H1 (cell line): ENCODE data around the gene FDPS. TPM values are rescaled to one million over a fixed set of nuclear protein-coding genes. Genes with fewer than 3 reads are reported as not detected.

Experiments used
- CTCF ChIA-PET: fragments of 300-600 bp; sonication (Branson Sonifier 250); formaldehyde crosslinking; loops from one replicate; lab custom pipeline; 2021; ENCODE audit not compliant: partially characterized antibody; lab: Charles Lee
- POLR2A ChIA-PET: fragments of 300-600 bp; sonication (Branson Sonifier 250); formaldehyde crosslinking; loops from one replicate; lab custom pipeline; 2021; ENCODE audit warnings: inconsistent platforms; ENCODE audit not compliant: partially characterized antibody; lab: Charles Lee
- DNase-seq, 2 experiments: peaks; one replicate each; pipeline versions ENCODE4 v3.0.0 to v3.0.0-alpha.2; 2010 to 2022; ENCODE audit warnings: low spot score in 2 of 2, low read depth in 1 of 2, mixed read lengths in 1 of 2
- FAIRE-seq: peaks from 2 replicates; lab custom pipeline; 2011; peaks lifted over from hg19 to GRCh38; lab: Jason Lieb, UNC
- H2AFZ ChIP-seq: 2 replicates; pipeline ENCODE4 v1.8.1; 2012; ENCODE audit warnings: low read length, inconsistent platforms
- H2AK5ac ChIP-seq: 2 replicates; pipeline ENCODE4 v1.6.1; 2013; ENCODE audit warnings: low read depth, low read length
- H2BK120ac ChIP-seq: replicated peaks from 2 replicates; pipeline ENCODE3; 2013; ENCODE audit warnings: low read depth, low read length, inconsistent platforms
- H2BK12ac ChIP-seq: 2 replicates; pipeline ENCODE4 v1.6.1; 2013; ENCODE audit warnings: low read depth, low read length
- H2BK15ac ChIP-seq: 2 replicates; pipeline ENCODE4 v1.6.1; 2013; ENCODE audit warnings: low read length
- H2BK20ac ChIP-seq: 2 replicates; pipeline ENCODE4 v1.6.1; 2013; ENCODE audit warnings: low read length
- H2BK5ac ChIP-seq: 2 replicates; pipeline ENCODE4 v1.6.1; 2013; ENCODE audit warnings: low read depth, low read length
- H3K14ac ChIP-seq: 2 replicates; pipeline ENCODE4 v1.6.1; 2013; ENCODE audit warnings: inconsistent platforms; ENCODE audit not compliant: insufficient read length
- H3K18ac ChIP-seq: 2 replicates; pipeline ENCODE4 v1.6.1; 2013; ENCODE audit warnings: low read length; ENCODE audit errors: extremely low read depth
- H3K23ac ChIP-seq: 2 replicates; pipeline ENCODE4 v1.6.1; 2013; ENCODE audit warnings: inconsistent platforms; ENCODE audit not compliant: insufficient read length
- H3K23me2 ChIP-seq: 2 replicates; pipeline ENCODE4 v1.6.1; 2013; ENCODE audit warnings: low read depth, low read length
- H3K27ac ChIP-seq: 2 replicates; pipeline ENCODE4 v1.6.1; 2011; ENCODE audit warnings: low read depth, low read length, inconsistent platforms
- H3K27me3 ChIP-seq, 4 experiments: replicated peaks in 1 of 4; 1 replicate in 1 of 4; 2 replicates in 3 of 4; pipeline versions ENCODE4 v1.6.1 to v1.8.1; 2011 to 2013; ENCODE audit warnings: low read length in 3 of 4, mild to moderate bottlenecking in 3 of 4, inconsistent platforms in 2 of 4, mixed read lengths in 2 of 4, moderate library complexity in 1 of 4; ENCODE audit not compliant: control insufficient read depth in 3 of 4, insufficient read depth in 3 of 4; ENCODE audit errors: extremely low read depth in 1 of 4
- H3K36me3 ChIP-seq, 4 experiments: 2 replicates each; pipeline versions ENCODE4 v1.6.1 to v1.8.1; 2011 to 2013; ENCODE audit warnings: mild to moderate bottlenecking in 4 of 4, low read length in 3 of 4, moderate library complexity in 2 of 4, control low read depth in 1 of 4, inconsistent platforms in 1 of 4; ENCODE audit not compliant: insufficient read depth in 4 of 4, control insufficient read depth in 2 of 4
- H3K4ac ChIP-seq: replicated peaks from 2 replicates; pipeline ENCODE3; 2013; ENCODE audit warnings: low read length, low read depth, mixed read lengths, inconsistent platforms; ENCODE audit not compliant: insufficient read length
- H3K4me1 ChIP-seq, 4 experiments: replicated peaks in 1 of 4; 1 replicate in 1 of 4; 2 replicates in 3 of 4; pipeline versions ENCODE4 v1.6.1 to v1.8.1; 2011 to 2013; ENCODE audit warnings: low read length in 3 of 4, inconsistent platforms in 2 of 4, mixed read lengths in 1 of 4; ENCODE audit not compliant: insufficient read depth in 4 of 4, control insufficient read depth in 3 of 4
- H3K4me2 ChIP-seq, 2 experiments: 2 replicates each; pipeline versions ENCODE4 v1.6.1 to v1.8.1; 2011 to 2013; ENCODE audit warnings: low read depth in 2 of 2, low read length in 2 of 2, control low read depth in 1 of 2, inconsistent platforms in 1 of 2, mild to moderate bottlenecking in 1 of 2; ENCODE audit not compliant: insufficient read depth in 1 of 2
- H3K4me3 ChIP-seq, 4 experiments: fragments of 200-600, 300-600 bp in 1 of 4; sonication (generic), shearing (Covaris generic), sonication (Bioruptor Twin) in 1 of 4; 2 replicates each; pipeline versions ENCODE4 v1.5.1 to v1.8.1; 2011 to 2016; ENCODE audit warnings: low read length in 4 of 4, low read depth in 3 of 4, control low read depth in 2 of 4, inconsistent platforms in 2 of 4, mild to moderate bottlenecking in 2 of 4, mixed read lengths in 1 of 4, moderate library complexity in 1 of 4; ENCODE audit not compliant: insufficient read depth in 2 of 4; ENCODE audit errors: extremely low read depth in 1 of 4
- H3K56ac ChIP-seq: replicated peaks from 2 replicates; pipeline ENCODE3; 2013; ENCODE audit warnings: low read depth, mild to moderate bottlenecking, mixed read lengths, low read length, inconsistent platforms; ENCODE audit not compliant: insufficient read length
- H3K79me1 ChIP-seq: 2 replicates; pipeline ENCODE4 v1.6.1; 2013; ENCODE audit warnings: low read depth, low read length, control low read depth
- H3K79me2 ChIP-seq, 2 experiments: 2 replicates each; pipeline versions ENCODE4 v1.6.1 to v1.8.1; 2012 to 2013; ENCODE audit warnings: low read length in 2 of 2, mild to moderate bottlenecking in 2 of 2, inconsistent platforms in 1 of 2; ENCODE audit not compliant: insufficient read depth in 2 of 2, control insufficient read depth in 1 of 2
- H3K9ac ChIP-seq, 4 experiments: replicated peaks in 1 of 4; 1 replicate in 1 of 4; 2 replicates in 3 of 4; pipeline versions ENCODE4 v1.6.1 to v1.8.1; 2011 to 2013; ENCODE audit warnings: low read depth in 3 of 4, low read length in 3 of 4, control low read depth in 2 of 4, mild to moderate bottlenecking in 2 of 4, moderate library complexity in 2 of 4, inconsistent platforms in 1 of 4; ENCODE audit errors: extremely low read depth in 1 of 4
- H3K9me3 ChIP-seq, 2 experiments: 2 replicates each; pipeline versions ENCODE4 v1.6.1 to v1.8.1; 2012 to 2013; ENCODE audit warnings: mild to moderate bottlenecking in 2 of 2, moderate library complexity in 2 of 2, control low read depth in 1 of 2, inconsistent platforms in 1 of 2, low read depth in 1 of 2, low read length in 1 of 2, mixed read lengths in 1 of 2; ENCODE audit not compliant: insufficient read depth in 2 of 2
- H4K20me1 ChIP-seq, 2 experiments: replicated peaks in 1 of 2; 2 replicates each; pipeline versions ENCODE3 to v1.8.1; 2011 to 2013; ENCODE audit warnings: inconsistent platforms in 2 of 2, low read length in 2 of 2, mild to moderate bottlenecking in 1 of 2; ENCODE audit not compliant: insufficient read depth in 2 of 2, control insufficient read depth in 1 of 2
- H4K5ac ChIP-seq: 2 replicates; pipeline ENCODE4 v1.6.1; 2013; ENCODE audit warnings: low read length, low read depth, mixed read lengths, inconsistent platforms; ENCODE audit not compliant: insufficient read length
- H4K8ac ChIP-seq: 2 replicates; pipeline ENCODE4 v1.8.0; 2013; ENCODE audit warnings: mild to moderate bottlenecking, moderate library complexity, low read length, inconsistent platforms; ENCODE audit not compliant: insufficient read depth; ENCODE audit errors: extremely low read depth
- H4K91ac ChIP-seq: replicated peaks from 2 replicates; pipeline ENCODE3; 2013; ENCODE audit warnings: low read length, mixed read lengths, inconsistent platforms; ENCODE audit not compliant: insufficient read length
- BRCA1 ChIP-seq: IDR thresholded peaks from 2 replicates; pipeline ENCODE4 v1.6.1; 2012; ENCODE audit warnings: low read depth, low read length, improper control_type of control experiment
- CHD1 ChIP-seq: IDR thresholded peaks from 2 replicates; pipeline ENCODE4 v1.6.1; 2012; ENCODE audit warnings: low read depth, low read length, improper control_type of control experiment
- CTBP2 ChIP-seq: IDR thresholded peaks from 2 replicates; pipeline ENCODE4 v1.7.0; 2011; ENCODE audit warnings: borderline replicate concordance, mild to moderate bottlenecking, moderate library complexity, mixed read lengths, low read length; ENCODE audit not compliant: insufficient read depth, insufficient read length
- JUND ChIP-seq: IDR thresholded peaks from 2 replicates; pipeline ENCODE4 v1.6.1; 2011; ENCODE audit warnings: mild to moderate bottlenecking, improper control_type of control experiment, low read length
- KDM1A ChIP-seq: fragments of 200-600, 300-600 bp; sonication (generic); IDR thresholded peaks from 2 replicates; pipeline ENCODE4 v1.7.1; 2016; ENCODE audit warnings: mild to moderate bottlenecking, low read length, borderline replicate concordance
- KDM5A ChIP-seq: fragments of 200-600 bp; IDR thresholded peaks from 2 replicates; pipeline ENCODE4 v1.7.1; 2012; ENCODE audit warnings: mild to moderate bottlenecking, low read length, inconsistent platforms, mixed read lengths
- NANOG ChIP-seq: IDR thresholded peaks from 2 replicates; pipeline ENCODE4 v1.6.1; 2011; ENCODE audit warnings: low read length, low read depth, mild to moderate bottlenecking, inconsistent platforms; ENCODE audit not compliant: insufficient read depth, poor library complexity, severe bottlenecking
- PHF8 ChIP-seq: fragments of 200-600 bp; sonication (generic); conservative IDR thresholded peaks from 2 replicates; pipeline ENCODE4 v1.7.1; 2012; ENCODE audit warnings: low read depth, mild to moderate bottlenecking, inconsistent platforms, low read length, moderate library complexity
- TBP ChIP-seq: IDR thresholded peaks from 2 replicates; pipeline ENCODE4 v1.6.1; 2011; ENCODE audit warnings: low read depth, low read length, improper control_type of control experiment
- TCF12 ChIP-seq: IDR thresholded peaks from 2 replicates; pipeline ENCODE4 v1.6.1; 2011; ENCODE audit warnings: low read depth, mild to moderate bottlenecking, low read length
- YY1 ChIP-seq: IDR thresholded peaks from 2 replicates; pipeline ENCODE4 v1.6.1; 2011; ENCODE audit warnings: low read depth, mild to moderate bottlenecking, low read length
- WGBS, 2 experiments: shearing (Covaris generic) in 1 of 2; methylation state at CpG; one replicate each; pipeline versions ENCODE4 v1.1.6 to v1.1.7; 2013 to 2015; ENCODE audit warnings: low lambda C conversion rate in 2 of 2, mixed read lengths in 2 of 2, inconsistent platforms in 1 of 2, low coverage in 1 of 2, missing lambda C conversion rate in 1 of 2; ENCODE audit not compliant: insufficient replicate concordance in 2 of 2, insufficient coverage in 1 of 2, insufficient read length in 1 of 2; ENCODE audit errors: extremely low coverage in 1 of 2, missing lambda C conversion rate in 1 of 2; 5-methylcytosine and 5-hydroxymethylcytosine counted together
- polyA plus RNA-seq, 7 experiments: library from polyadenylated mRNA; depleted of rRNA in 3 of 7; stranded (reverse) in 5 of 7; unstranded in 2 of 7; fragments of >200 nt in 5 of 7; fragments of 200-250 nt in 2 of 7; gene quantifications; 1 replicate in 5 of 7; 2 replicates in 1 of 7; 4 replicates in 1 of 7; pipeline versions ENCODE4 v1.2.1 to v1.2.3, GENCODE V29; 2011 to 2013; ENCODE audit warnings: missing spikeins in 2 of 7, mixed read lengths in 2 of 7
- total RNA-seq: library from RNA; stranded (reverse); fragmentation: NEBNext Ultra II Directional; extraction: Animal tissue kit (Norgen Biotek cat#: 25700); gene quantifications from 2 replicates; pipeline ENCODE4 v1.2.1, GENCODE V29; 2021

The FDPS gene
- total and polyA plus RNA-seq, 2 of the 8 experiments (the other 6 are each of a cell fraction or from before 2014, with no cell fraction given): 267 to 368 TPM

- no peaks in the 10 kb centered on the region for H3K9me3 ChIP-seq
- no peaks in the 10 kb centered on the region for H3K79me2 ChIP-seq
- no peak for FAIRE-seq
- no peaks in the 10 kb centered on the region for H3K23me2 ChIP-seq
- no peak overlapping the region for H2AK5ac ChIP-seq
- WGBS, 2 experiments: 94% methylated on average over 14 of the region's 14 CpGs; no CpG with 5 or more reads in 1 of the 2 experiments
- no peak for DNase-seq
- no peak overlapping the region for H2BK12ac ChIP-seq
- H3K4ac ChIP-seq: no peak overlapping the region
- no peaks in the 10 kb centered on the region for H3K27me3 ChIP-seq
- H3K79me1 ChIP-seq: no peaks in the 10 kb centered on the region
- H3K18ac ChIP-seq: no peak overlapping the region
- ChIA-PET POLR2A (interaction anchor here (1.0 to 2.1 kb wide), 5 partner anchors 12 to 41 kb away, joined by 4 to 7 read pairs (median 6); partner anchors contain the start of genes CLK2, RUSC1 and SCAMP3), CTCF (interaction anchor here (0.6 to 8.4 kb wide), 5 partner anchors 9 to 287 kb away, joined by 3 to 79 read pairs (median 4); partner anchors contain the start of gene FDPS)
- no peak overlapping the region for H2BK120ac ChIP-seq
- no peak overlapping the region for H2BK15ac ChIP-seq
- no peak overlapping the region for H4K5ac ChIP-seq
- no peak for TF ChIP-seq KDM5A
- TF ChIP-seq PHF8: no peak
- no peak for TF ChIP-seq NANOG
- TF ChIP-seq CTBP2: no peak
- TF ChIP-seq YY1: no peak
- TF ChIP-seq JUND: no peak
- TF ChIP-seq TBP: no peak
- no peak for TF ChIP-seq TCF12
- TF ChIP-seq BRCA1: no peak
- TF ChIP-seq KDM1A: no peak
- no peak for TF ChIP-seq CHD1
- H4K8ac ChIP-seq: peak overlapping the region; percentile 46
- no peak overlapping the region for H2AFZ ChIP-seq
- no peak overlapping the region for H3K14ac ChIP-seq
- no peak overlapping the region for H2BK20ac ChIP-seq
- H3K36me3 ChIP-seq: no peaks in the 10 kb centered on the region; a peak in 1 of 8 replicates
- H3K4me2 ChIP-seq: no peak overlapping the region
- no peak overlapping the region for H3K56ac ChIP-seq
- H2BK5ac ChIP-seq: no peak overlapping the region; the same call in 1 of the 2 replicates
- H3K23ac ChIP-seq: no peak overlapping the region
- H3K4me3 ChIP-seq: no peak overlapping the region
- H3K9ac ChIP-seq: no peak overlapping the region
- H3K4me1 ChIP-seq: no peaks in the 10 kb centered on the region; a peak in 1 of 7 replicates
- H4K20me1 ChIP-seq: no peaks in the 10 kb centered on the region
- no peak overlapping the region for H4K91ac ChIP-seq
- H3K27ac ChIP-seq: no peak overlapping the region
Measured at GRCh38 chr1:155285063-155285462, 23.6 kb upstream of the FDPS start.
